Natural killer cell (primary cell): ENCODE measurements around the gene NRG3. TPM values are rescaled to one million over a fixed set of nuclear protein-coding genes. Genes with fewer than 3 reads are reported as not detected.

Source experiments
- ATAC-seq, 3 donors: fragments of 150-1000 bp in 2 of 3; fragments of 200-7000 bp in 1 of 3; cut with Tn5 transposase; 1 replicate in 1 of 3; 2 replicates in 2 of 3; pipeline ENCODE4 v1.10.0; 2021; ENCODE audit warnings: mild to moderate bottlenecking in 2 of 3, moderate library complexity in 2 of 3
- DNase-seq, 2 donors: peaks; one replicate each; pipeline versions ENCODE4 v3.0.0 to v3.0.0-alpha.2; 2013 to 2021; ENCODE audit warnings: mixed read lengths in 1 of 2
- H3K27ac ChIP-seq: one replicate; pipeline ENCODE4 v1.5.1; 2013; ENCODE audit warnings: mild to moderate bottlenecking, low read length
- H3K27me3 ChIP-seq: one replicate; pipeline ENCODE4 v1.6.1; 2013; ENCODE audit warnings: low read length; ENCODE audit not compliant: control insufficient read depth, insufficient read depth
- H3K36me3 ChIP-seq: one replicate; pipeline ENCODE4 v1.6.1; 2013; ENCODE audit warnings: low read length; ENCODE audit not compliant: control insufficient read depth, insufficient read depth
- H3K4me1 ChIP-seq: one replicate; pipeline ENCODE4 v1.6.1; 2013; ENCODE audit warnings: low read length; ENCODE audit not compliant: control insufficient read depth, insufficient read depth
- H3K4me3 ChIP-seq: one replicate; pipeline ENCODE4 v1.5.1; 2013; ENCODE audit warnings: low read length
- H3K9me3 ChIP-seq: one replicate; pipeline ENCODE4 v1.6.1; 2013; ENCODE audit warnings: low read length; ENCODE audit not compliant: control insufficient read depth, insufficient read depth
- H3K27ac Mint-ChIP-seq, 2 donors: one replicate each; pipeline ENCODE4 v1.8.0; 2022; ENCODE audit warnings: mild to moderate bottlenecking in 2 of 2, mixed read lengths in 2 of 2, moderate library complexity in 1 of 2
- H3K27me3 Mint-ChIP-seq, 2 donors: one replicate each; pipeline ENCODE4 v1.8.0; 2022; ENCODE audit warnings: low read depth in 2 of 2, mixed read lengths in 2 of 2
- H3K36me3 Mint-ChIP-seq: one replicate; pipeline ENCODE4 v1.8.0; 2022; ENCODE audit warnings: mixed read lengths
- H3K4me1 Mint-ChIP-seq, 2 donors: one replicate each; pipeline ENCODE4 v1.8.0; 2022; ENCODE audit warnings: mixed read lengths in 2 of 2
- H3K4me3 Mint-ChIP-seq: one replicate; pipeline ENCODE4 v1.8.0; 2022; ENCODE audit warnings: mild to moderate bottlenecking, moderate library complexity, mixed read lengths
- H3K9me3 Mint-ChIP-seq, 2 donors: one replicate each; pipeline ENCODE4 v1.8.0; 2022; ENCODE audit warnings: mixed read lengths in 2 of 2
- CTCF ChIP-seq: fragments of 200-600 bp; IDR thresholded peaks from one replicate; pipeline ENCODE4 v1.8.0; 2022; ENCODE audit warnings: antibody characterized with exemption
- WGBS: methylation state at CpG from one replicate; pipeline ENCODE4 v1.1.7; 2013; ENCODE audit warnings: missing lambda C conversion rate; ENCODE audit not compliant: insufficient coverage; 5-methylcytosine and 5-hydroxymethylcytosine counted together
- intact Hi-C: fragments of 100-400 bp; cut with micrococcal nuclease; formaldehyde crosslinking; loops from one replicate; pipeline ENCODE4 v1.14.2; 2022
- total RNA-seq, 4 donors: library from RNA; stranded (reverse); fragments of 120-200 nt in 1 of 4; gene quantifications; one replicate each; pipeline versions ENCODE4 v1.2.3 to v1.2.4, GENCODE V29; 2013 to 2022

The NRG3 gene
- total RNA-seq, 3 donors from 2014 or later (not counting 1 experiment from before 2014, with no cell fraction given), result not detected

- H3K4me1 ChIP-seq, result no peaks in the 10 kb centered on the region
- no peak overlapping the region for H3K4me3 Mint-ChIP-seq
- ATAC-seq (no peak), DNase-seq (no peak)
- H3K27ac ChIP-seq, result no peak overlapping the region
- H3K27me3 ChIP-seq, result no peaks in the 10 kb centered on the region
- peaks cover 11 to 12% of the 10 kb centered on the region in 2 donors for H3K9me3 Mint-ChIP-seq
- TF ChIP-seq CTCF, result no peak
- intact Hi-C loops, result no loop called here
- H3K4me1 Mint-ChIP-seq, result no peaks in the 10 kb centered on the region
- H3K27me3 Mint-ChIP-seq, result no peaks in the 10 kb centered on the region
- no peaks in the 10 kb centered on the region for H3K36me3 ChIP-seq
- H3K9me3 ChIP-seq, result peaks cover 7% of the 10 kb centered on the region
- H3K4me3 ChIP-seq, result no peak overlapping the region
- no peak overlapping the region for H3K27ac Mint-ChIP-seq
- H3K36me3 Mint-ChIP-seq, result peaks cover 6% of the 10 kb centered on the region
- 96% methylated on average over 19 of the region's 19 CpGs for WGBS
Observed at GRCh38 chr10:81862596-81862995, 12.4 kb upstream of the NRG3 start.

GRCh38 chr10:81863771-81864170 lies 11.2 kb upstream of the NRG3 start:
- no peak overlapping the region for H3K4me3 Mint-ChIP-seq
- no peak for TF ChIP-seq CTCF

GRCh38 chr10:81865581-81865980 lies 9.4 kb upstream of the NRG3 start:
- DNase-seq (no peak), ATAC-seq (no peak)
- Mint-ChIP-seq H3K4me3 (no peak overlapping the region), H3K36me3 (no peaks in the 10 kb centered on the region), H3K27ac (no peak overlapping the region), H3K27me3 (no peaks in the 10 kb centered on the region), H3K4me1 (no peaks in the 10 kb centered on the region), H3K9me3 (peaks cover 1 to 12% of the 10 kb centered on the region in 2 donors)
- Histone ChIP-seq H3K4me3 (no peak overlapping the region), H3K9me3 (peaks cover 2% of the 10 kb centered on the region), H3K36me3 (no peaks in the 10 kb centered on the region), H3K27ac (no peak overlapping the region), H3K4me1 (no peaks in the 10 kb centered on the region), H3K27me3 (no peaks in the 10 kb centered on the region)
- WGBS, result 63% methylated on average over 1 of the region's 2 CpGs
- no peak for TF ChIP-seq CTCF
- intact Hi-C loops, result no loop called here

More at GRCh38 chr10:81863771-81864170, 11.2 kb upstream of the NRG3 start:
- Mint-ChIP-seq H3K36me3 (peaks cover 6% of the 10 kb centered on the region), H3K9me3 (peaks cover 8 to 16% of the 10 kb centered on the region in 2 donors), H3K4me1 (no peaks in the 10 kb centered on the region), H3K27me3 (no peaks in the 10 kb centered on the region), H3K27ac (no peak overlapping the region)
- peaks cover 5% of the 10 kb centered on the region for H3K9me3 ChIP-seq
- no peaks in the 10 kb centered on the region for H3K36me3 ChIP-seq
- no peak overlapping the region for H3K4me3 ChIP-seq
- H3K4me1 ChIP-seq, result no peaks in the 10 kb centered on the region
- no peaks in the 10 kb centered on the region for H3K27me3 ChIP-seq
- intact Hi-C loops, result no loop called here
- ATAC-seq (no peak), DNase-seq (no peak)
- no peak overlapping the region for H3K27ac ChIP-seq

GRCh38 chr10:81866753-81867152 lies 8.2 kb upstream of the NRG3 start:
- Histone ChIP-seq H3K4me1 (no peaks in the 10 kb centered on the region), H3K27me3 (no peaks in the 10 kb centered on the region), H3K36me3 (no peaks in the 10 kb centered on the region), H3K4me3 (no peak overlapping the region), H3K9me3 (peaks cover 2% of the 10 kb centered on the region), H3K27ac (no peak overlapping the region)
- Mint-ChIP-seq H3K4me1 (no peaks in the 10 kb centered on the region), H3K9me3 (peaks cover 0 to 9% of the 10 kb centered on the region in 2 donors), H3K4me3 (no peak overlapping the region), H3K27ac (no peak overlapping the region), H3K27me3 (peaks cover 0 to 4% of the 10 kb centered on the region in 2 donors), H3K36me3 (no peaks in the 10 kb centered on the region)
- intact Hi-C loops, result no loop called here
- no peak for DNase-seq
- TF ChIP-seq CTCF, result no peak
- no peak for ATAC-seq
